ENCODE results near the gene UBE2G1.
"Not testable (repeated sequence)": the region's sequence is repeated elsewhere in the genome, so short reads cannot be mapped to it uniquely, and the experiment has no call there.

Gene UBE2G1

GRCh38 chr17:4366327-4367063, at the start of gene UBE2G1:
Gene UBE2G1, minus strand, starts transcription at chr17:4366675. Its CDS starts 359 bp downstream, at chr17:4366316.
- DNase-seq = peak; percentile 97

GRCh38 chr17:4412933-4413831, 46.7 kb upstream of the UBE2G1 start:
- DNase-seq = peak; percentile 81

- no peak for DNase-seq
Observed at GRCh38 chr17:4411201-4411600, 44.7 kb upstream of the UBE2G1 start.

- peak; percentile 23 for DNase-seq
Observed at GRCh38 chr17:4409659-4410058, 43.2 kb upstream of the UBE2G1 start.

GRCh38 chr17:4407851-4408250, 41.4 kb upstream of the UBE2G1 start:
- peak; percentile 29 for DNase-seq

- DNase-seq = no peak
Observed at GRCh38 chr17:4407216-4407615, 40.7 kb upstream of the UBE2G1 start.

- DNase-seq = no peak
Observed at GRCh38 chr17:4406386-4406785, 39.9 kb upstream of the UBE2G1 start.

- DNase-seq = no peak
Observed at GRCh38 chr17:4405699-4406098, 39.2 kb upstream of the UBE2G1 start.

GRCh38 chr17:4405038-4405669, 38.7 kb upstream of the UBE2G1 start:
- DNase-seq = no peak

GRCh38 chr17:4397840-4398239, 31.4 kb upstream of the UBE2G1 start:
- no peak for DNase-seq

- no peak for DNase-seq
Observed at GRCh38 chr17:4395111-4395478, 28.6 kb upstream of the UBE2G1 start.

GRCh38 chr17:4394208-4395110, 28.0 kb upstream of the UBE2G1 start:
- no peak for DNase-seq

- DNase-seq = no peak
Observed at GRCh38 chr17:4393806-4394205, 27.3 kb upstream of the UBE2G1 start.

GRCh38 chr17:4389079-4389478, 22.6 kb upstream of the UBE2G1 start:
- DNase-seq = no peak

- DNase-seq = no peak
Observed at GRCh38 chr17:4387137-4387536, 20.7 kb upstream of the UBE2G1 start.

- DNase-seq = no peak
Observed at GRCh38 chr17:4386406-4386805, 19.9 kb upstream of the UBE2G1 start.

GRCh38 chr17:4381690-4382671, 15.5 kb upstream of the UBE2G1 start:
- no peak for DNase-seq

GRCh38 chr17:4378626-4379025, 12.2 kb upstream of the UBE2G1 start:
- no peak for DNase-seq

GRCh38 chr17:4377247-4377646, 10.8 kb upstream of the UBE2G1 start:
- DNase-seq = not testable (repeated sequence)

GRCh38 chr17:4375796-4376440, 9.4 kb upstream of the UBE2G1 start:
- DNase-seq = not testable (repeated sequence)
